ENCODE results near the gene NCAPH2. TPM values are rescaled to one million over a fixed set of nuclear protein-coding genes. Genes with fewer than 3 reads are reported as not detected.

The NCAPH2 gene
- total RNA-seq, 1 donor from 2014 or later, result 25.3 TPM

- DNase-seq (ENCODE audit: low read depth), result no peak
Measured at GRCh38 chr22:50569896-50570535, 62.0 kb downstream of the NCAPH2 start.

- DNase-seq (ENCODE audit: low read depth), result no peak
Measured at GRCh38 chr22:50570861-50571260, 62.8 kb downstream of the NCAPH2 start.

GRCh38 chr22:50571264-50572175, 63.5 kb downstream of the NCAPH2 start:
- DNase-seq (ENCODE audit: low read depth), result no peak

GRCh38 chr22:50572965-50573364, 64.9 kb downstream of the NCAPH2 start:
- no peak for DNase-seq (ENCODE audit: low read depth)

- no peak for DNase-seq (ENCODE audit: low read depth)
Measured at GRCh38 chr22:50573491-50574382, 65.7 kb downstream of the NCAPH2 start.

GRCh38 chr22:50574383-50574755, 66.3 kb downstream of the NCAPH2 start:
- DNase-seq (ENCODE audit: low read depth), result no peak

Other genes starting within 250 kb of the NCAPH2 start
- gene MAPK12, start 246.5 kb upstream of the NCAPH2 start, total RNA-seq, result 27.9 and 30.0 TPM in 2 replicates
- 3.2 and 3.3 TPM in 2 replicates for gene MAPK11, start 237.8 kb upstream of the NCAPH2 start, total RNA-seq
- 112 and 163 TPM in 2 replicates for gene PLXNB2, start 200.6 kb upstream of the NCAPH2 start, total RNA-seq
- 4.7 TPM in 2 replicates for gene DENND6B, start 181.2 kb upstream of the NCAPH2 start, total RNA-seq
- 65.8 and 74.8 TPM in 2 replicates for gene PPP6R2, start 164.9 kb upstream of the NCAPH2 start, total RNA-seq
- gene SBF1, start 33.2 kb upstream of the NCAPH2 start, total RNA-seq, result 121 and 127 TPM in 2 replicates
- gene ADM2, start 26.7 kb upstream of the NCAPH2 start, total RNA-seq, result 0.67 and 1.6 TPM in 2 replicates
- gene MIOX, start 21.4 kb upstream of the NCAPH2 start, total RNA-seq, result not detected in 2 replicates
- gene LMF2, start 522 bp upstream of the NCAPH2 start, total RNA-seq, result 41.3 and 46.6 TPM in 2 replicates
- 0.68 and 1.6 TPM in 2 replicates for gene SCO2, start 17.4 kb downstream of the NCAPH2 start, total RNA-seq
- gene TYMP, start 21.8 kb downstream of the NCAPH2 start, total RNA-seq, result 1.7 and 2.1 TPM in 2 replicates
- gene KLHDC7B, start 37.7 kb downstream of the NCAPH2 start, total RNA-seq, result not detected in 2 replicates
- not detected in 2 replicates for gene SYCE3, start 54.7 kb downstream of the NCAPH2 start, total RNA-seq
- 3.9 and 11.5 TPM in 2 replicates for gene CPT1B, start 70.2 kb downstream of the NCAPH2 start, total RNA-seq
- gene CHKB, start 74.6 kb downstream of the NCAPH2 start, total RNA-seq, result 42.7 and 47.0 TPM in 2 replicates
- 0.16 and 0.36 TPM in 2 replicates for gene MAPK8IP2, start 92.6 kb downstream of the NCAPH2 start, total RNA-seq
- 30.5 and 37.4 TPM in 2 replicates for gene ARSA, start 119.9 kb downstream of the NCAPH2 start, total RNA-seq
- gene SHANK3, start 164.6 kb downstream of the NCAPH2 start, total RNA-seq, result 0.32 and 0.47 TPM in 2 replicates
- not detected in 2 replicates for gene ACR, start 230.0 kb downstream of the NCAPH2 start, total RNA-seq